ENCODE results near the gene TRIP12.
"Not testable (repeated sequence)": the region's sequence is repeated elsewhere in the genome, so short reads cannot be mapped to it uniquely, and the experiment has no call there.

Gene TRIP12

GRCh38 chr2:229749779-229750178, 172.0 kb downstream of the TRIP12 start:
- Histone ChIP-seq H3K4me2 (ENCODE audit: low read depth, low read length, poor library complexity, severe bottlenecking) (no peak overlapping the region), H3K27me3 (ENCODE audit: insufficient read depth, low read length, poor library complexity, severe bottlenecking) (no peaks in the 10 kb centered on the region), H2AFZ (ENCODE audit: low read length) (no peak overlapping the region), H3K9ac (ENCODE audit: low read depth, low read length, poor library complexity, severe bottlenecking) (no peak overlapping the region), H4K20me1 (ENCODE audit: insufficient read depth, low read length, poor library complexity, severe bottlenecking) (no peaks in the 10 kb centered on the region), H3K4me1 (ENCODE audit: insufficient read depth, low read length, poor library complexity, severe bottlenecking) (no peaks in the 10 kb centered on the region), H3K4me3 (ENCODE audit: low read length, poor library complexity, severe bottlenecking) (no peak overlapping the region), H3K9me2 (replicated peaks; ENCODE audit: low read depth, low read length) (no peaks in the 10 kb centered on the region), H3K36me3 (ENCODE audit: insufficient read depth, low read length) (no peaks in the 10 kb centered on the region), H3K9me3 (ENCODE audit: insufficient read depth, low read depth, low read length) (no peaks in the 10 kb centered on the region), H3K79me2 (ENCODE audit: insufficient read depth, low read length) (no peaks in the 10 kb centered on the region), H3F3A (ENCODE audit: low read depth) (no peaks in the 10 kb centered on the region)
- TF ChIP-seq EZH2phosphoT487 (IDR thresholded peaks at IDR 0.05; ENCODE audit: borderline replicate concordance) (no peak), CTCF (conservative IDR thresholded peaks at IDR 0.05; ENCODE audit: low read length) (no peak)

GRCh38 chr2:229748950-229749349, 172.9 kb downstream of the TRIP12 start:
- no peak overlapping the region for H3K4me3 ChIP-seq (ENCODE audit: low read length, poor library complexity, severe bottlenecking)
- no peaks in the 10 kb centered on the region for H3K27me3 ChIP-seq (ENCODE audit: insufficient read depth, low read length, poor library complexity, severe bottlenecking)
- no peaks in the 10 kb centered on the region for H3K36me3 ChIP-seq (ENCODE audit: insufficient read depth, low read length)
- H4K20me1 ChIP-seq (ENCODE audit: insufficient read depth, low read length, poor library complexity, severe bottlenecking): no peaks in the 10 kb centered on the region
- no peaks in the 10 kb centered on the region for H3F3A ChIP-seq (ENCODE audit: low read depth)
- H3K9me3 ChIP-seq (ENCODE audit: insufficient read depth, low read depth, low read length): no peaks in the 10 kb centered on the region
- H3K79me2 ChIP-seq (ENCODE audit: insufficient read depth, low read length): no peaks in the 10 kb centered on the region
- H3K9me2 ChIP-seq (replicated peaks; ENCODE audit: low read depth, low read length): no peaks in the 10 kb centered on the region
- H3K9ac ChIP-seq (ENCODE audit: low read depth, low read length, poor library complexity, severe bottlenecking): no peak overlapping the region
- peak; percentile 40 for TF ChIP-seq CTCF (conservative IDR thresholded peaks at IDR 0.05; ENCODE audit: low read length)
- TF ChIP-seq EZH2phosphoT487 (IDR thresholded peaks at IDR 0.05; ENCODE audit: borderline replicate concordance): no peak
- H3K4me2 ChIP-seq (ENCODE audit: low read depth, low read length, poor library complexity, severe bottlenecking): no peak overlapping the region
- no peaks in the 10 kb centered on the region for H3K4me1 ChIP-seq (ENCODE audit: insufficient read depth, low read length, poor library complexity, severe bottlenecking)
- no peak overlapping the region for H2AFZ ChIP-seq (ENCODE audit: low read length)

GRCh38 chr2:229742691-229743090, 179.1 kb downstream of the TRIP12 start:
- not testable (repeated sequence) for H3K9ac ChIP-seq (ENCODE audit: low read depth, low read length, poor library complexity, severe bottlenecking); H3K27me3 ChIP-seq (ENCODE audit: insufficient read depth, low read length, poor library complexity, severe bottlenecking); H3K9me3 ChIP-seq (ENCODE audit: insufficient read depth, low read depth, low read length); H3K9me2 ChIP-seq (replicated peaks; ENCODE audit: low read depth, low read length); H3K4me2 ChIP-seq (ENCODE audit: low read depth, low read length, poor library complexity, severe bottlenecking); H3K4me1 ChIP-seq (ENCODE audit: insufficient read depth, low read length, poor library complexity, severe bottlenecking); H3K79me2 ChIP-seq (ENCODE audit: insufficient read depth, low read length); H3F3A ChIP-seq (ENCODE audit: low read depth); H3K4me3 ChIP-seq (ENCODE audit: low read length, poor library complexity, severe bottlenecking); H3K36me3 ChIP-seq (ENCODE audit: insufficient read depth, low read length); H2AFZ ChIP-seq (ENCODE audit: low read length); H4K20me1 ChIP-seq (ENCODE audit: insufficient read depth, low read length, poor library complexity, severe bottlenecking)

- Histone ChIP-seq H3K9ac (ENCODE audit: low read depth, low read length, poor library complexity, severe bottlenecking) (no peak overlapping the region), H3K4me2 (ENCODE audit: low read depth, low read length, poor library complexity, severe bottlenecking) (no peak overlapping the region), H3K4me1 (ENCODE audit: insufficient read depth, low read length, poor library complexity, severe bottlenecking) (no peaks in the 10 kb centered on the region), H3K9me3 (ENCODE audit: insufficient read depth, low read depth, low read length) (peaks cover 6% of the 10 kb centered on the region; the same call in 1 of the 2 replicates), H3K36me3 (ENCODE audit: insufficient read depth, low read length) (no peaks in the 10 kb centered on the region), H2AFZ (ENCODE audit: low read length) (0 out of 2 replicates have a peak overlapping the region, but pooled peaks have one; percentile 4), H4K20me1 (ENCODE audit: insufficient read depth, low read length, poor library complexity, severe bottlenecking) (no peaks in the 10 kb centered on the region), H3K27me3 (ENCODE audit: insufficient read depth, low read length, poor library complexity, severe bottlenecking) (no peaks in the 10 kb centered on the region), H3K79me2 (ENCODE audit: insufficient read depth, low read length) (no peaks in the 10 kb centered on the region), H3K9me2 (replicated peaks; ENCODE audit: low read depth, low read length) (no peaks in the 10 kb centered on the region), H3K4me3 (ENCODE audit: low read length, poor library complexity, severe bottlenecking) (no peak overlapping the region), H3F3A (ENCODE audit: low read depth) (no peaks in the 10 kb centered on the region)
- TF ChIP-seq EZH2phosphoT487 (IDR thresholded peaks at IDR 0.05; ENCODE audit: borderline replicate concordance): no peak
- TF ChIP-seq CTCF (conservative IDR thresholded peaks at IDR 0.05; ENCODE audit: low read length): no peak
Observed at GRCh38 chr2:229740279-229740678, 181.5 kb downstream of the TRIP12 start.

Measured in Loucy (cell line).